Subcutaneous abdominal adipose tissue (tissue), 5 donors: ENCODE results near the gene STAB1.

Experiments
- H3K27ac ChIP-seq: one replicate; pipeline ENCODE4 v1.7.0; 2013; ENCODE audit warnings: low read depth, mild to moderate bottlenecking, inconsistent platforms, low read length, moderate library complexity
- H3K27me3 ChIP-seq, 5 donors: one replicate each; pipeline ENCODE4 v1.7.0; 2013; ENCODE audit warnings: low read length in 5 of 5, inconsistent platforms in 1 of 5; ENCODE audit not compliant: control insufficient read depth in 5 of 5, insufficient read depth in 4 of 5
- H3K36me3 ChIP-seq, 5 donors: one replicate each; pipeline ENCODE4 v1.7.0; 2013; ENCODE audit warnings: low read length in 5 of 5; ENCODE audit not compliant: control insufficient read depth in 5 of 5, insufficient read depth in 5 of 5
- H3K4me1 ChIP-seq, 5 donors: one replicate each; pipeline ENCODE4 v1.7.0; 2013; ENCODE audit warnings: low read length in 5 of 5, mild to moderate bottlenecking in 3 of 5, moderate library complexity in 1 of 5; ENCODE audit not compliant: control insufficient read depth in 5 of 5, insufficient read depth in 5 of 5
- H3K4me3 ChIP-seq, 5 donors: one replicate each; pipeline ENCODE4 v1.7.0; 2013; ENCODE audit warnings: low read length in 5 of 5, low read depth in 1 of 5
- H3K9ac ChIP-seq, 5 donors: one replicate each; pipeline ENCODE4 v1.7.0; 2013; ENCODE audit warnings: low read length in 5 of 5, mild to moderate bottlenecking in 4 of 5, moderate library complexity in 3 of 5
- H3K9me3 ChIP-seq, 5 donors: one replicate each; pipeline ENCODE4 v1.7.0; 2013; ENCODE audit warnings: low read length in 5 of 5; ENCODE audit not compliant: control insufficient read depth in 5 of 5
- donor health status: healthy.
- donor health status: healthy.
- donor health status: healthy.
- donor health status: healthy.
- donor health status: healthy.

Gene STAB1

GRCh38 chr3:52477076-52477795, 17.9 kb upstream of the STAB1 start:
- Histone ChIP-seq H3K36me3 (peaks cover 0 to 94% (median 92%) of the 10 kb centered on the region in 5 donors), H3K9me3 (no peaks in the 10 kb centered on the region), H3K27me3 (no peaks in the 10 kb centered on the region), H3K9ac (no peak overlapping the region), H3K4me3 (no peak overlapping the region), H3K27ac (no peak overlapping the region), H3K4me1 (peaks cover 3 to 53% (median 24%) of the 10 kb centered on the region in 5 donors)

GRCh38 chr3:52477796-52478095, 17.4 kb upstream of the STAB1 start:
- H3K4me3 ChIP-seq = no peak overlapping the region
- no peak overlapping the region for H3K27ac ChIP-seq
- peaks cover 0 to 48% (median 21%) of the 10 kb centered on the region in 5 donors for H3K4me1 ChIP-seq
- no peaks in the 10 kb centered on the region for H3K27me3 ChIP-seq
- H3K9me3 ChIP-seq = no peaks in the 10 kb centered on the region
- H3K36me3 ChIP-seq = peaks cover 0 to 94% (median 92%) of the 10 kb centered on the region in 5 donors
- H3K9ac ChIP-seq = no peak overlapping the region

- no peaks in the 10 kb centered on the region for H3K9me3 ChIP-seq
- no peak overlapping the region for H3K27ac ChIP-seq
- H3K36me3 ChIP-seq = peaks cover 0 to 90% (median 85%) of the 10 kb centered on the region in 5 donors
- H3K4me1 ChIP-seq = peaks cover 5 to 48% (median 21%) of the 10 kb centered on the region in 5 donors
- no peak overlapping the region for H3K4me3 ChIP-seq
- H3K27me3 ChIP-seq = no peaks in the 10 kb centered on the region
- H3K9ac ChIP-seq = no peak overlapping the region
Measured at GRCh38 chr3:52479037-52479876, 15.9 kb upstream of the STAB1 start.

- Histone ChIP-seq H3K9ac (no peak overlapping the region), H3K4me3 (no peak overlapping the region), H3K27me3 (no peaks in the 10 kb centered on the region), H3K9me3 (no peaks in the 10 kb centered on the region), H3K4me1 (peaks cover 5 to 54% (median 21%) of the 10 kb centered on the region in 5 donors), H3K27ac (no peak overlapping the region), H3K36me3 (peaks cover 0 to 91% (median 83%) of the 10 kb centered on the region in 5 donors)
Measured at GRCh38 chr3:52479877-52480575, 15.1 kb upstream of the STAB1 start.

GRCh38 chr3:52480768-52481715, 14.1 kb upstream of the STAB1 start:
- Histone ChIP-seq H3K27ac (no peak overlapping the region), H3K36me3 (peaks cover 0 to 92% (median 85%) of the 10 kb centered on the region in 5 donors)

GRCh38 chr3:52481819-52482521, 13.2 kb upstream of the STAB1 start:
- Histone ChIP-seq H3K9ac (no peak overlapping the region), H3K9me3 (no peaks in the 10 kb centered on the region), H3K36me3 (peaks cover 0 to 94% (median 87%) of the 10 kb centered on the region in 5 donors), H3K27me3 (no peaks in the 10 kb centered on the region), H3K27ac (no peak overlapping the region), H3K4me3 (no peak overlapping the region), H3K4me1 (peaks cover 5 to 38% (median 8%) of the 10 kb centered on the region in 5 donors)

More at GRCh38 chr3:52480768-52481715, 14.1 kb upstream of the STAB1 start:
- Histone ChIP-seq H3K4me3 (no peak overlapping the region), H3K27me3 (no peaks in the 10 kb centered on the region), H3K9ac (no peak overlapping the region), H3K4me1 (peaks cover 5 to 45% (median 12%) of the 10 kb centered on the region in 5 donors), H3K9me3 (no peaks in the 10 kb centered on the region)

- Histone ChIP-seq H3K4me3 (no peak overlapping the region), H3K36me3 (peaks cover 0 to 94% (median 87%) of the 10 kb centered on the region in 5 donors), H3K27ac (no peak overlapping the region), H3K4me1 (peaks cover 5 to 31% (median 8%) of the 10 kb centered on the region in 5 donors), H3K9me3 (no peaks in the 10 kb centered on the region), H3K9ac (no peak overlapping the region), H3K27me3 (no peaks in the 10 kb centered on the region)
Measured at GRCh38 chr3:52483081-52483480, 12.1 kb upstream of the STAB1 start.

- Histone ChIP-seq H3K4me3 (no peak overlapping the region), H3K36me3 (peaks cover 0 to 93% (median 86%) of the 10 kb centered on the region in 5 donors), H3K4me1 (peaks cover 5 to 31% (median 8%) of the 10 kb centered on the region in 5 donors), H3K27me3 (no peaks in the 10 kb centered on the region), H3K9ac (no peak overlapping the region), H3K27ac (no peak overlapping the region), H3K9me3 (no peaks in the 10 kb centered on the region)
Measured at GRCh38 chr3:52483577-52484381, 11.4 kb upstream of the STAB1 start.
